ENCODE results near the gene PALD1.

Gene PALD1

DNA sequence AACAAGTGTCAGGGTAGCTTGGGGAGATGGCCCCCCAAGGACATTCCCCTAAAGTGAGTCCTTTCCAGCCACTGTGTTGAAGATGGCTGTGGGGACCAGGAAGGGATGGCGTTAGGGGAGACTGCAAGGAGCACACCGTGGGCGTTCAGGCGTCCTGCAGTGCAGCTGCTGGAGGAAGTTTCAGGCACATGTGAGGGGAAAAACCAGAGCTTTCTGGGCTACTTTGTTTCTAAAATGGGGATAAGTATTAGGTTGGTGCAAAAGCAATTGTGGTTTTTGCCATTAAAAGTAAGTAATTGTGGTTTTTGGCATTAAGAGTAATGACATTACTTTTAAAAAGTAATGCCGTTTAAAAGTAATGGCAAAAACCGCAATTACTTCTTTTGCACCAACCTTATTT is 109.7 kb downstream of the PALD1 start:
- in situ Hi-C loops (cut with MboI; ENCODE audit: low pct_unique_long_range_greater_than_20kb, low sequenced_read_pairs, unreplicated experiment): no loop called here
- TF ChIP-seq, protein P1, sequence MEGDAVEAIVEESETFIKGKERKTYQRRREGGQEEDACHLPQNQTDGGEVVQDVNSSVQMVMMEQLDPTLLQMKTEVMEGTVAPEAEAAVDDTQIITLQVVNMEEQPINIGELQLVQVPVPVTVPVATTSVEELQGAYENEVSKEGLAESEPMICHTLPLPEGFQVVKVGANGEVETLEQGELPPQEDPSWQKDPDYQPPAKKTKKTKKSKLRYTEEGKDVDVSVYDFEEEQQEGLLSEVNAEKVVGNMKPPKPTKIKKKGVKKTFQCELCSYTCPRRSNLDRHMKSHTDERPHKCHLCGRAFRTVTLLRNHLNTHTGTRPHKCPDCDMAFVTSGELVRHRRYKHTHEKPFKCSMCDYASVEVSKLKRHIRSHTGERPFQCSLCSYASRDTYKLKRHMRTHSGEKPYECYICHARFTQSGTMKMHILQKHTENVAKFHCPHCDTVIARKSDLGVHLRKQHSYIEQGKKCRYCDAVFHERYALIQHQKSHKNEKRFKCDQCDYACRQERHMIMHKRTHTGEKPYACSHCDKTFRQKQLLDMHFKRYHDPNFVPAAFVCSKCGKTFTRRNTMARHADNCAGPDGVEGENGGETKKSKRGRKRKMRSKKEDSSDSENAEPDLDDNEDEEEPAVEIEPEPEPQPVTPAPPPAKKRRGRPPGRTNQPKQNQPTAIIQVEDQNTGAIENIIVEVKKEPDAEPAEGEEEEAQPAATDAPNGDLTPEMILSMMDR (IDR thresholded peaks at IDR 0.05; ENCODE audit: extremely low read depth, insufficient read depth, missing control alignments): no peak
- DNase-seq (ENCODE audit: low spot score): no peak

DNA sequence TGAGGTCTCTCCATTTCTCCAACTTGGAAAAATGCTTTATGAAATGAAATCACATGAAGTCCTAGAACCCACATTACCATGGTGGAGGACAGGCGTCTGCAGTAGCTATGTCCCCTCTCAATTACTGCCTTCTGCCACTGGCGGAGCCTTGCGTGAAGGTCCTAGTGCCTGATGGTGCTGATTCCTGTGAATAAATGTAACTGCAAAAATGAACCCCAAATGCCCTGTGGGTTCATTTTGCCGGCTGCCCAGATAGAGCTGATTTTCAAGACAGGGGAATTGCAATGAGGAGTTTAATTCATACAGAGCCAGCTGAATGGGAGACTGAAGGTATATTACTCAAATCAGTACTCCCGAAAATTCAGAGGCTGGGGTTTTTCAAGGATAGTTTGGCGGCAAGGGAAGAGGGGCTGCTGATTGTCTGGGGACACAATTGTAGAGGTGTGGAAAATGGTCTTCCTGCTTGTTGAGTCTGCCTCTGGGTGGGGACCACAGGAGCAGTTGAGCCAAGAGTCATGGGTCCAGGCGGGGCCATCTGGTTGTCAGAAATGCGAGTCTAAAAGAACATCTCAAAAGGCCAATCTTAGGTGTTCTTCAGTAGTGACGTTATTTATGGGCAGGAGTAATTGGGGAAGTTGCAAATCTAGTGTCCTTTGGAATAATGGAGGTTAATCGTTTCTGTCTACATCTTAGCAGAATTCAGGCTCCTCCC is 110.4 kb downstream of the PALD1 start:
- no peak for DNase-seq (ENCODE audit: low spot score)
- TF ChIP-seq, protein P1 (IDR thresholded peaks at IDR 0.05; ENCODE audit: extremely low read depth, insufficient read depth, missing control alignments): no peak
- in situ Hi-C loops (cut with MboI; ENCODE audit: low pct_unique_long_range_greater_than_20kb, low sequenced_read_pairs, unreplicated experiment): no loop called here

DNA sequence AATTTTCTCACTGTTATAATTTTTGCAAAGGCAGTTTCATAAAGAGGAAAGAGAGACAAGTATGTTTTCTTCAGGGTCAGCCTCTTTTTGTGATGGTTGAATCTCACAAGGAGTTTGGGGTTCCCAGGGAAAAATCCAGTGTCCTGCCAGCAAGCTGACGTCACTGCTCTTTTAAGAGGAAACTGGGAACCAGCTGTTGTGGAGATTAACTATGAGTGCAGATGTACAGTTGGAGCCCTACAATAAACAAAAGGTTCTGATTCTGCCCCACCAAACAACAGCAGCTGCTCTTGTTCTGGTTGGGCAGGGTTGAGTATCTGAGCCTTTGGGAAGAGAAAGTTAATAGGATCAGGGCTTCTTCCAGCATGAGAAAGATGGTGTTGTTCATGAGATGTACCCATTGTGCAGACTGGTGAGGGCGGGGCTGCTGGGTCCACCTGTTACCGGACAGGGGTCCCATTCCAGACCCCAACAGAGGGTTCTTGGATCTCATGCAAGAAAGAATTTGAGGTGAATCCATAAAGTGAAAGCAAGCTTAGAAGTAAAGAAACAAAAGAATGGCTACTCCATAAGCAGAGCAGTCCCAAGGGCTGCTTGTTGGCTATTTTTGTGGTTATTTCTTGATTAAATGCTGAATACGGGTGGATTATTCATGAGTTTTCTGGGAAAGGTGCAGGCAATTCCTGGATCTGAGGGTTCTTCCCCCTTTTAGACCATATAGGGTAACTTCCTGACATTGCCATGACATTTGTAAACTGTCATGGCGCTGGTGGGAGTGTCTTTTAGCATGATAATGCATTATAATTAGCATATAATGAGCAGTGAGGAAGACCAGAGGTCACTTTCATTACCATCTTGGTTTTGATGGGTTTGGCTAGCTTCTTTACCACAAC is 111.4 kb downstream of the PALD1 start:
- in situ Hi-C loops (cut with MboI; ENCODE audit: low pct_unique_long_range_greater_than_20kb, low sequenced_read_pairs, unreplicated experiment): no loop called here
- no peak for DNase-seq (ENCODE audit: low spot score)
- TF ChIP-seq, protein P1 (IDR thresholded peaks at IDR 0.05; ENCODE audit: extremely low read depth, insufficient read depth, missing control alignments): no peak

DNA sequence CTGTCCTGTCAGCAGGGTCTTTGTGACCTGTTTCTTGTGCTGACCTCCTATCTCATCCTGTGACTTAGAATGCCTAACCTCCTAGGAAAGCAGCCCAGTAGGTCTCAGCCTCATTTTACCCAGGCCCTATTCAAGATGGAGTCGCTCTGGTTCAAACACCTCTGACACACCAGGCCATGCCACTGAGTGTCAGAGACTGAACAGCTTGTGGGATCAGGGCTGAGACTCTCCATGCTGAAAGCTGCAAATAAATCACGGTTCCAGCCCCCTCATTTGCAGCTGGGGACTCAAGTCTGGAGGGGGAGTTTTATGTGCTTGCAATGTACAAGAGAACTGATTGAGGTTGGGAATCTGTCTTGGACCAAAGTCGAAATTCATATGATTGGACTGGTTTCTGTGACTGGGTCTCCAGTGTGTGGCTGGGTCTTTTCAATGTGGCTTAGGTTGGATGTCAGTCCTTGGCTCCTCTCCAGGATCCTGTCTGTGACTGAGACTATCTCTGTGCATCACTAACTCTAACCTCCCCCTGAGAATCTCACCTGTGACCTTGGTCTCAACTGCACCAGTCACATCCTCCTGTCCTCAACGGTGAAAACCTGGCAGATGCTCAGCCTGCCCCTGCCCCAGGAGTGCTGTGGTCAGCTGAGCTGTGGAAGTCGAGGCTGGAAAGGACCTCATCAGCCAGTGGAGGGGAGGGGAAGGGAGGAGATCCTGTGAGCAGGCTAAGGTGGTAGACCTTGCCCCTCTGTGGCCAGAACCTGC is 112.3 kb downstream of the PALD1 start:
- in situ Hi-C loops (cut with MboI; ENCODE audit: low pct_unique_long_range_greater_than_20kb, low sequenced_read_pairs, unreplicated experiment): no loop called here
- no peak for DNase-seq (ENCODE audit: low spot score)
- TF ChIP-seq, protein P1 (IDR thresholded peaks at IDR 0.05; ENCODE audit: extremely low read depth, insufficient read depth, missing control alignments): no peak

DNA sequence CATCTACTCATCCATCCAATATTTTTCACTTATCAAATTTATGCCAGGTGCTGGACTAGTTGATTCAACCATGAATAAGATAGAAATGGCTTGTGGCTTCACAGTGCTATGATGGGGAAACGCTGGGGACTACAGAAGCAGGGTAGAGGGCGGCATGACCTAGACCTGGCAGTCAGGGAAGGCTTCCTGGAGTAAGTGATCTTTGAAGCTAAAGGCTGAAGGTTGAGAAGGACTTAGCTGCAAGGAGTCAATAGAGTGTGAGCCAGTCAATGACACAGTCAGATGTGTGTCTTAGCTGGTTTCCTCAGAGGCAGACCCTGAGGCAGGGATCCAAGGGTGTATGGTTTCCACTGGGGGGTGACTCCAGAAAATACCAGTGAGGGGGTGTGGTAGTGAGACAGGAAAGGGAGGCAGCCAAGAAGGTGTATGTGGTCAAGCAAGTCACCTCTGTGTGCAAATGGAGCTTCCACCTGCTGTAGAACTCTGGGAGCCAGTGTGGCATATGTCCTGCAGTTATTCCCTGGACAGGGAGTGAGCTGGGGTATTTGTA is 113.7 kb downstream of the PALD1 start:
- in situ Hi-C loops (cut with MboI; ENCODE audit: low pct_unique_long_range_greater_than_20kb, low sequenced_read_pairs, unreplicated experiment): no loop called here
- no peak for DNase-seq (ENCODE audit: low spot score)
- TF ChIP-seq, protein P1 (IDR thresholded peaks at IDR 0.05; ENCODE audit: extremely low read depth, insufficient read depth, missing control alignments): no peak

All from GM13977 (cell line).